Retina (tissue), 1 donor: ENCODE results near the gene ATP5MC2.
"Not testable (repeated sequence)": the region's sequence is repeated elsewhere in the genome, so short reads cannot be mapped to it uniquely, and the experiment has no call there.

Source experiments
- DNase-seq: peaks from one replicate; pipeline ENCODE4 v3.0.0-alpha.2; 2016

ATP5MC2 gene

GRCh38 chr12:53644133-53644532, 31.8 kb downstream of the ATP5MC2 start:
- DNase-seq, result no peak

- DNase-seq, result no peak
These were observed 32.5 kb downstream of the ATP5MC2 start for GRCh38 chr12:53643232-53643979.

- DNase-seq, result no peak
These were observed 37.8 kb downstream of the ATP5MC2 start for GRCh38 chr12:53638057-53638456.

- no peak for DNase-seq
These were observed 39.2 kb downstream of the ATP5MC2 start for GRCh38 chr12:53636641-53637040.

- DNase-seq, result not testable (repeated sequence)
These were observed 40.2 kb downstream of the ATP5MC2 start for GRCh38 chr12:53635708-53636107.

- DNase-seq, result no peak
These were observed 44.2 kb downstream of the ATP5MC2 start for GRCh38 chr12:53631721-53632120.

- no peak for DNase-seq
These were observed 48.0 kb downstream of the ATP5MC2 start for GRCh38 chr12:53627919-53628318.

GRCh38 chr12:53626702-53627169, 49.1 kb downstream of the ATP5MC2 start:
- no peak for DNase-seq

GRCh38 chr12:53625946-53626701, 49.8 kb downstream of the ATP5MC2 start, which contains the start of gene ATF7:
Gene ATF7 (minus strand): TSS chr12:53626382. CDS start chr12:53601000, 25,382 bp downstream.
- peak; percentile 100 for DNase-seq

- DNase-seq, result no peak
These were observed 50.4 kb downstream of the ATP5MC2 start for GRCh38 chr12:53625373-53625945.

- DNase-seq, result peak; percentile 7
These were observed 50.9 kb downstream of the ATP5MC2 start for GRCh38 chr12:53624956-53625355.

GRCh38 chr12:53624458-53624857, 51.4 kb downstream of the ATP5MC2 start:
- DNase-seq, result no peak

- no peak for DNase-seq
These were observed 52.1 kb downstream of the ATP5MC2 start for GRCh38 chr12:53623548-53624385.

- no peak for DNase-seq
These were observed 53.2 kb downstream of the ATP5MC2 start for GRCh38 chr12:53622724-53623123.

GRCh38 chr12:53618275-53618674, 57.6 kb downstream of the ATP5MC2 start:
- DNase-seq, result no peak

GRCh38 chr12:53617700-53618099, 58.2 kb downstream of the ATP5MC2 start:
- no peak for DNase-seq

- no peak for DNase-seq
These were observed 58.9 kb downstream of the ATP5MC2 start for GRCh38 chr12:53616950-53617349.
